A549 (cell line): ENCODE results near the gene TIA1. TPM values are rescaled to one million over a fixed set of nuclear protein-coding genes. Genes with fewer than 3 reads are reported as not detected.
A peak's percentile ranks its signal among the peaks of the same experiment; 100 is the strongest.

Experiments used
- ATAC-seq, 2 experiments: fragments of 200-7000 bp in 1 of 2; fragments of >200 bp in 1 of 2; cut with Nextera tagmentation in 1 of 2; cut with Tn5 transposase in 1 of 2; 3 replicates each; pipeline versions ENCODE4 v1.8.0 to v1.9.1; 2018 to 2020; ENCODE audit warnings: mild to moderate bottlenecking in 1 of 2, moderate library complexity in 1 of 2
- CTCF ChIA-PET: fragments of 300-600 bp; sonication (Branson Sonifier 250); formaldehyde crosslinking; extraction: SDS; loops from one replicate; lab custom pipeline; 2021; ENCODE audit warnings: antibody characterized with exemption, inconsistent platforms; lab: Yijun Ruan, JAX
- POLR2A ChIA-PET: fragments of 350-600 bp; formaldehyde crosslinking; extraction: SDS; loops from one replicate; lab custom pipeline; 2021; ENCODE audit warnings: antibody characterized with exemption, inconsistent platforms; lab: Yijun Ruan, JAX
- DNase-seq, 2 experiments: peaks; one replicate each; pipeline versions ENCODE4 v3.0.0 to v3.0.0-alpha.2; 2011 to 2016; ENCODE audit warnings: low read depth in 1 of 2, low spot score in 1 of 2
- FAIRE-seq: peaks from 2 replicates; lab custom pipeline; 2011; peaks lifted over from hg19 to GRCh38; lab: Jason Lieb, UNC
- H3K27ac ChIP-seq, 2 experiments: fragments of >200 bp; sonication (Bioruptor Twin); formaldehyde crosslinking; 3 replicates each; pipeline ENCODE4 v1.5.1; 2016 to 2017
- H3K4me1 ChIP-seq: fragments of >200 bp; sonication (Bioruptor Twin); formaldehyde crosslinking; 3 replicates; pipeline ENCODE4 v1.6.1; 2016
- H3K4me2 ChIP-seq: fragments of >200 bp; sonication (Bioruptor Twin); formaldehyde crosslinking; 3 replicates; pipeline ENCODE4 v1.6.1; 2016
- H3K4me3 ChIP-seq: fragments of >200 bp; sonication (Bioruptor Twin); formaldehyde crosslinking; 3 replicates; pipeline ENCODE4 v1.5.1; 2016
- H3K9me3 ChIP-seq: fragments of >200 bp; sonication (Bioruptor Twin); formaldehyde crosslinking; 3 replicates; pipeline ENCODE4 v1.6.1; 2016
- BHLHE40 ChIP-seq: IDR thresholded peaks from 2 replicates; pipeline ENCODE4 v1.6.1; 2012; ENCODE audit warnings: low read depth, low read length, inconsistent platforms
- CHD4 ChIP-seq: fragments of 200-600 bp; sonication (generic); IDR thresholded peaks from 2 replicates; pipeline ENCODE4 v1.6.1; 2016; ENCODE audit warnings: antibody characterized with exemption, mild to moderate bottlenecking, borderline replicate concordance
- FOXS1 ChIP-seq: fragments of 250-450 bp; sonication (Bioruptor Pico); IDR thresholded peaks from 2 replicates; pipeline ENCODE4 v1.5.0; 2020; ENCODE audit warnings: mild to moderate bottlenecking, moderate library complexity
- HOXA7 ChIP-seq: fragments of 250-450 bp; sonication (Bioruptor Pico); IDR thresholded peaks from 2 replicates; pipeline ENCODE4 v1.5.0; 2020; ENCODE audit warnings: mild to moderate bottlenecking, moderate library complexity
- HOXB5 ChIP-seq: fragments of 250-450 bp; sonication (Bioruptor Pico); IDR thresholded peaks from 2 replicates; pipeline ENCODE4 v1.5.0; 2020; ENCODE audit warnings: mild to moderate bottlenecking, moderate library complexity
- JUN ChIP-seq, 2 experiments: fragments of >200 bp; sonication (Bioruptor Twin); formaldehyde crosslinking; IDR thresholded peaks; 2 replicates in 1 of 2; 3 replicates in 1 of 2; pipeline ENCODE4 v1.6.1; 2016 to 2017
- JUNB ChIP-seq: fragments of >200 bp; sonication (Bioruptor Twin); formaldehyde crosslinking; IDR thresholded peaks from 2 replicates; pipeline ENCODE4 v1.6.1; 2016
- KDM1A ChIP-seq: fragments of 200-600 bp; sonication (generic); IDR thresholded peaks from 2 replicates; pipeline ENCODE4 v1.6.1; 2016; ENCODE audit warnings: low read depth, mild to moderate bottlenecking
- MAFK ChIP-seq: fragments of 450-650 bp; IDR thresholded peaks from 2 replicates; pipeline ENCODE4 v1.6.1; 2014; ENCODE audit not compliant: partially characterized antibody
- MAX ChIP-seq: IDR thresholded peaks from 2 replicates; pipeline ENCODE4 v1.6.1; 2012
- MAZ ChIP-seq: fragments of 150-350 bp; IDR thresholded peaks from 2 replicates; pipeline ENCODE4 v1.6.1; 2014; ENCODE audit warnings: antibody characterized with exemption, low read depth, low read length, borderline replicate concordance
- NPAS2 ChIP-seq: fragments of 250-450 bp; sonication (Bioruptor Pico); IDR thresholded peaks from 2 replicates; pipeline ENCODE4 v1.8.0; 2022; ENCODE audit warnings: mild to moderate bottlenecking, moderate library complexity, borderline replicate concordance
- RAD21 ChIP-seq, 2 experiments: fragments of >200 bp in 1 of 2; sonication (Bioruptor Twin) in 1 of 2; formaldehyde crosslinking in 1 of 2; IDR thresholded peaks in 1 of 2; conservative IDR thresholded peaks in 1 of 2; 2 replicates in 1 of 2; 3 replicates in 1 of 2; pipeline ENCODE4 v1.6.1; 2012 to 2018; ENCODE audit warnings: inconsistent platforms in 1 of 2
- RNF2 ChIP-seq: fragments of 200-600 bp; sonication (generic); IDR thresholded peaks from 2 replicates; pipeline ENCODE4 v1.6.1; 2016; ENCODE audit warnings: low read depth, mild to moderate bottlenecking, antibody characterized with exemption, moderate library complexity, borderline replicate concordance
- ZC3H11A ChIP-seq: fragments of 450-650 bp; IDR thresholded peaks from 2 replicates; pipeline ENCODE4 v1.6.1; 2014; ENCODE audit warnings: antibody characterized with exemption, mild to moderate bottlenecking
- WGBS: methylation state at CpG from one replicate; pipeline ENCODE4 v1.1.6; 2017; ENCODE audit errors: missing lambda C conversion rate; 5-methylcytosine and 5-hydroxymethylcytosine counted together
- polyA plus RNA-seq, 4 experiments: library from polyadenylated mRNA; depleted of rRNA in 3 of 4; stranded (reverse); fragments of >200 nt; fragmentation: RNase III in 1 of 4; extraction: RNeasy Plus Mini Kit Qiagen cat#74134 plus additional on column Dnase treatment in 1 of 4; gene quantifications; 2 replicates in 3 of 4; 3 replicates in 1 of 4; pipeline ENCODE4 v1.2.3, GENCODE V29; 2011 to 2017
- TF ChIP-seq, protein P1 (sequence below): IDR thresholded peaks from 2 replicates; pipeline ENCODE4 v1.6.1; 2012; ENCODE audit warnings: low read depth, borderline replicate concordance

The TIA1 gene
- polyA plus RNA-seq, 2 of the 4 experiments (the other 2 are of a cell fraction) = 59.5 to 173 TPM

- TF ChIP-seq, protein P1, sequence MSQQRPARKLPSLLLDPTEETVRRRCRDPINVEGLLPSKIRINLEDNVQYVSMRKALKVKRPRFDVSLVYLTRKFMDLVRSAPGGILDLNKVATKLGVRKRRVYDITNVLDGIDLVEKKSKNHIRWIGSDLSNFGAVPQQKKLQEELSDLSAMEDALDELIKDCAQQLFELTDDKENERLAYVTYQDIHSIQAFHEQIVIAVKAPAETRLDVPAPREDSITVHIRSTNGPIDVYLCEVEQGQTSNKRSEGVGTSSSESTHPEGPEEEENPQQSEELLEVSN = no peak
- TF ChIP-seq JUN (IDR thresholded peaks at IDR 0.05) (no peak), JUNB (no peak)
Measured at GRCh38 chr2:70201831-70202230, 46.6 kb downstream of the TIA1 start (continued).

GRCh38 chr2:70201225-70201768, 47.1 kb downstream of the TIA1 start:
- H3K4me2 ChIP-seq = no peak overlapping the region
- FAIRE-seq (no peak), DNase-seq (no peak), ATAC-seq (no peak)
- POLR2A ChIA-PET = interaction anchor here (3.1 kb wide), 1 partner anchor 10 kb away, joined by 18 read pairs; the partner anchor contains the start of gene C2orf42
- no peaks in the 10 kb centered on the region for H3K4me1 ChIP-seq
- H3K27ac ChIP-seq = no peak overlapping the region
- 71% methylated on average over 3 of the region's 3 CpGs for WGBS
- CTCF ChIA-PET = interaction anchor here (0.7 to 1.6 kb wide), 4 partner anchors 11 to 747 kb away, joined by 3 to 5 read pairs (median 4); partner anchors contain the start of gene C2orf42
- TF ChIP-seq RNF2 = no peak
- no peak for TF ChIP-seq MAX
- H3K4me3 ChIP-seq = no peak overlapping the region
- H3K9me3 ChIP-seq = no peaks in the 10 kb centered on the region

GRCh38 chr2:70199320-70199864, 49.0 kb downstream of the TIA1 start:
- no peak overlapping the region for H3K4me3 ChIP-seq
- no peaks in the 10 kb centered on the region for H3K9me3 ChIP-seq
- 84% methylated on average over 4 of the region's 4 CpGs for WGBS
- ChIA-PET CTCF (interaction anchor here (0.9 to 1.1 kb wide), 3 partner anchors 12 to 56 kb away, joined by 3 read pairs; no protein-coding TSS in a partner anchor), POLR2A (interaction anchor here (3.1 kb wide), 1 partner anchor 8 kb away, joined by 18 read pairs; the partner anchor contains the start of gene C2orf42)
- FAIRE-seq (no peak), DNase-seq (no peak), ATAC-seq (peak in 1 of 2 experiments; percentile 14; a peak in 2 of 6 replicates)
- no peak overlapping the region for H3K27ac ChIP-seq
- no peak overlapping the region for H3K4me2 ChIP-seq
- TF ChIP-seq RAD21 (conservative IDR thresholded peaks at IDR 0.05 in 1 of 2, IDR thresholded peaks at IDR 0.05 in 1 of 2) = peak in 1 of 2 experiments; percentile 9; a peak in 1 of 5 replicates
- TF ChIP-seq, protein P1 = no peak
- H3K4me1 ChIP-seq = no peaks in the 10 kb centered on the region

DNA sequence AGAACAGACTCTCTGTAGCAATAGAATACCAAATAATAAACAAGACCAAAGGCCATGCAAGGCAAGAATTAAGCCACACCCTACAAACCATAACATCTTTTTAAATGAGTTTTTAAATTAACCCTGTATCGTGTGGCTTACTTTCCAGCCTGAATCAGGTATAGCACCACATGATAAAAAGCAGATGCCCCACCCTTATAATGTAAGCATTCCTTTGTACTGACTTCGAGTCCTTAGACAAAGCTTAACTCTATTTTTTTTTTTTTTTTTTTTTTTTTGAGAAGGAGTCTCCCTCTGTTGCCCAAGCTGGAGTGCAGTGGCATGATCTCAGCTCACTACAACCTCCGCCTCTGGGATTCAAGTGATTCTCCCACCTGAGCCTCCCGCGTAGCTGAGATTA, 55.9 kb downstream of the TIA1 start:
- Histone ChIP-seq H3K27ac (no peak overlapping the region), H3K4me3 (no peak overlapping the region), H3K9me3 (no peaks in the 10 kb centered on the region), H3K4me1 (peaks cover 14% of the 10 kb centered on the region), H3K4me2 (no peak overlapping the region)
- POLR2A ChIA-PET = interaction anchor here (0.6 to 1.8 kb wide), 4 partner anchors 22 to 65 kb away, joined by 3 to 12 read pairs (median 4); partner anchors contain the start of gene PCYOX1
- WGBS = 78% methylated on average over 5 of the region's 5 CpGs
- FAIRE-seq (no peak), ATAC-seq (no peak), DNase-seq (no peak)
- TF ChIP-seq MAZ (no peak), ZC3H11A (no peak)
- CTCF ChIA-PET = interaction anchor here (0.6 to 1.8 kb wide), 4 partner anchors 10 to 102 kb away, joined by 3 to 6 read pairs (median 4); no protein-coding TSS in a partner anchor

GRCh38 chr2:70191244-70191735, 57.1 kb downstream of the TIA1 start:
- CTCF ChIA-PET = interaction anchor here (0.6 to 1.3 kb wide), 10 partner anchors 10 to 310 kb away, joined by 3 to 5 read pairs (median 3); no protein-coding TSS in a partner anchor
- POLR2A ChIA-PET = interaction anchor here (0.6 to 1.9 kb wide), 36 partner anchors 9 to 412 kb away, joined by 3 to 28 read pairs (median 5); partner anchors contain the start of genes MXD1, PCBP1, PCYOX1 and SNRNP27
- peak; percentile 80; the same call in 1 of the 2 replicates for TF ChIP-seq CHD4
- TF ChIP-seq HOXB5 (CRISPR knock-in tag) = 0 out of 2 replicates have a peak, but pooled peaks have one; percentile 34
- TF ChIP-seq MAFK = no peak
- TF ChIP-seq NPAS2 = no peak
- no peak for TF ChIP-seq FOXS1 (CRISPR knock-in tag)
- TF ChIP-seq KDM1A = 0 out of 2 replicates have a peak, but pooled peaks have one; percentile 11
- TF ChIP-seq BHLHE40 = 0 out of 2 replicates have a peak, but pooled peaks have one; percentile 5
- 0 out of 2 replicates have a peak, but pooled peaks have one; percentile 29 for TF ChIP-seq HOXA7 (CRISPR knock-in tag)
- ATAC-seq (no peak), DNase-seq (no peak), FAIRE-seq (no peak)
- 51% methylated on average over 13 of the region's 13 CpGs for WGBS
- H3K4me1 ChIP-seq = peaks cover 14% of the 10 kb centered on the region
- H3K4me2 ChIP-seq = peak overlapping the region; percentile 69
- peak overlapping the region; percentile 92 to 97 for H3K27ac ChIP-seq
- no peaks in the 10 kb centered on the region for H3K9me3 ChIP-seq
- H3K4me3 ChIP-seq = peak overlapping the region; percentile 75
